Kidney (tissue), 22 donors: Measurements from ENCODE around the gene HUS1. TPM values are rescaled to one million over a fixed set of nuclear protein-coding genes. Genes with fewer than 3 reads are reported as not detected.

Experiments used
- DNase-seq, 5 donors: peaks; one replicate each; pipeline ENCODE4 v3.0.0-alpha.2; 2013 to 2020
- FAIRE-seq: peaks from 2 replicates; lab custom pipeline; 2012; peaks lifted over from hg19 to GRCh38; lab: Jason Lieb, UNC
- H3K27ac ChIP-seq, 2 donors: one replicate each; pipeline ENCODE4 v1.7.0; 2013; ENCODE audit warnings: low read depth in 2 of 2, low read length in 2 of 2, inconsistent platforms in 1 of 2
- H3K27me3 ChIP-seq: one replicate; pipeline ENCODE4 v1.7.1; 2013; ENCODE audit warnings: low read length, inconsistent platforms; ENCODE audit not compliant: control insufficient read depth, insufficient read depth
- H3K36me3 ChIP-seq, 3 donors: one replicate each; pipeline versions ENCODE4 v1.7.0 to v1.7.1; 2013; ENCODE audit warnings: low read length in 3 of 3, control low read depth in 1 of 3, inconsistent platforms in 1 of 3; ENCODE audit not compliant: insufficient read depth in 3 of 3, control insufficient read depth in 2 of 3
- H3K4me1 ChIP-seq, 3 donors: one replicate each; pipeline versions ENCODE4 v1.7.0 to v1.7.1; 2013; ENCODE audit warnings: low read length in 3 of 3, inconsistent platforms in 1 of 3, low read depth in 1 of 3; ENCODE audit not compliant: control insufficient read depth in 2 of 3, insufficient read depth in 2 of 3
- H3K4me3 ChIP-seq, 3 donors: one replicate each; pipeline versions ENCODE4 v1.7.0 to v1.8.1; 2013; ENCODE audit warnings: low read length in 3 of 3, control low read depth in 1 of 3, inconsistent platforms in 1 of 3
- H3K9ac ChIP-seq, 3 donors: one replicate each; pipeline versions ENCODE4 v1.7.0 to v1.7.1; 2013; ENCODE audit warnings: low read length in 3 of 3, control low read depth in 1 of 3, inconsistent platforms in 1 of 3
- H3K9me3 ChIP-seq, 3 donors: one replicate each; pipeline versions ENCODE4 v1.7.0 to v1.7.1; 2013; ENCODE audit warnings: low read length in 3 of 3, control low read depth in 1 of 3, inconsistent platforms in 1 of 3; ENCODE audit not compliant: control insufficient read depth in 2 of 3, insufficient read depth in 1 of 3
- CTCF ChIP-seq: IDR thresholded peaks from 3 replicates; pipeline ENCODE4 v1.5.1; 2012; ENCODE audit warnings: mild to moderate bottlenecking, moderate library complexity, borderline replicate concordance; ENCODE audit not compliant: insufficient read depth; ENCODE audit errors: extremely low read depth
- intact Hi-C: fragments of 100-400 bp; cut with DNase I; formaldehyde crosslinking; loops from one replicate; pipeline ENCODE4 v1.11.1; 2022
- long read RNA-seq, 10 donors: library from polyadenylated mRNA in 1 of 10; unstranded in 1 of 10; transcript quantifications; one replicate each; pipeline ENCODE4 v2.0.0 and lab custom pipeline, GENCODE V29; 2021 to 2026
- polyA plus RNA-seq: library from polyadenylated mRNA; stranded (reverse); fragments of 350-450 nt; fragmentation: Illumina TruSeq; extraction: RNeasy Lipid Tissue Mini Kit (QIAGEN cat#74804); gene quantifications from one replicate; pipeline ENCODE4 v1.2.3, GENCODE V29; 2014; ENCODE audit warnings: low read depth, low replicate concordance; ENCODE audit not compliant: insufficient read depth
- total RNA-seq: library from RNA; stranded (reverse); fragmentation: NEBNext Ultra II Directional; extraction: Animal tissue kit (Norgen Biotek cat#: 25700); gene quantifications from one replicate; pipeline ENCODE4 v1.2.1, GENCODE V29; 2021
- donor health status: control.
- donor health status: control.
- donor health status: control.
- donor health status: control.
- donor health status: control.
- donor health status: DM: yes; HTN: yes; CAD: no.
- donor health status: Normal renal cell carcinoma (clear cell type).

The HUS1 gene
- 29.5 TPM for total RNA-seq
- 13.4 TPM for polyA plus RNA-seq
- long read RNA-seq, donor 1, result 0 reads
- long read RNA-seq, donor 2, partial matches to known transcripts, result 0 of 2 reads
- long read RNA-seq, donor 2, other reads (novel, unspliced or antisense), result 0 of 2 reads
- long read RNA-seq, donor 3, partial matches to known transcripts, result 0 of 5 reads
- long read RNA-seq, donor 3, other reads (novel, unspliced or antisense), result 0 of 5 reads
- long read RNA-seq, donor 4, partial matches to known transcripts, result 0 of 4 reads
- long read RNA-seq, donor 4, other reads (novel, unspliced or antisense), result 0 of 4 reads
- long read RNA-seq, donor 5, result 0 reads
- long read RNA-seq, donor 6, partial matches to known transcripts, result 0 of 3 reads
- long read RNA-seq, donor 6, other reads (novel, unspliced or antisense), result 0 of 3 reads
- long read RNA-seq, donor 7, partial matches to known transcripts, result 0 of 7 reads
- long read RNA-seq, donor 7, other reads (novel, unspliced or antisense), result 4 of 7 reads
- long read RNA-seq, donor 8, partial matches to known transcripts, result 0 of 3 reads
- long read RNA-seq, donor 8, other reads (novel, unspliced or antisense), result 0 of 3 reads
- long read RNA-seq, donor 9, partial matches to known transcripts, result 0 of 2 reads
- long read RNA-seq, donor 9, other reads (novel, unspliced or antisense), result 0 of 2 reads
- long read RNA-seq, donor 10, partial matches to known transcripts, result 0 of 2 reads
- long read RNA-seq, donor 10, other reads (novel, unspliced or antisense), result 0 of 2 reads

- DNase-seq (peak; percentile 88 to 97 (median 94)), FAIRE-seq (no peak)
- peaks cover 5 to 8% (median 6%) of the 10 kb centered on the region in 3 donors for H3K4me1 ChIP-seq
- TF ChIP-seq CTCF, result no peak
- intact Hi-C loops, result no loop called here
- H3K27me3 ChIP-seq, result no peaks in the 10 kb centered on the region
- no peaks in the 10 kb centered on the region for H3K9me3 ChIP-seq
- peak within 1 kb of the TSS; percentile 88 to 92 (median 92) for H3K4me3 ChIP-seq
- H3K27ac ChIP-seq, result peak within 1 kb of the TSS; percentile 89 to 95
- H3K9ac ChIP-seq, result peak within 1 kb of the TSS; percentile 61 to 79 (median 69)
- H3K36me3 ChIP-seq, result peaks cover 10 to 23% (median 15%) of the 10 kb centered on the region in 3 donors
Observed at GRCh38 chr7:47979145-47979831, at the start of gene HUS1. HUS1 (minus strand) TSS chr7:47979615; CDS start chr7:47979519, 96 bp downstream.

- H3K36me3 ChIP-seq, result no peaks in the 10 kb centered on the region
- no peaks in the 10 kb centered on the region for H3K9me3 ChIP-seq
- TF ChIP-seq CTCF, result no peak
- no peaks in the 10 kb centered on the region for H3K4me1 ChIP-seq
- no peak within 1 kb of the TSS for H3K27ac ChIP-seq
- no peak within 1 kb of the TSS for H3K9ac ChIP-seq
- no peak within 1 kb of the TSS for H3K4me3 ChIP-seq
- no peak for FAIRE-seq
- intact Hi-C loops, result no loop called here
- DNase-seq, result no peak
- H3K27me3 ChIP-seq, result peaks cover 2% of the 10 kb centered on the region
Observed at GRCh38 chr7:48028938-48029337, 49.5 kb upstream of the HUS1 start, which contains the start of gene SUN3. SUN3 (minus strand) TSS chr7:48029107; CDS start chr7:48028938, 169 bp downstream.

GRCh38 chr7:48025624-48026023, 46.2 kb upstream of the HUS1 start:
- Histone ChIP-seq H3K27ac (no peak overlapping the region), H3K27me3 (no peaks in the 10 kb centered on the region), H3K4me1 (no peaks in the 10 kb centered on the region), H3K36me3 (no peaks in the 10 kb centered on the region), H3K4me3 (no peak overlapping the region), H3K9ac (no peak overlapping the region), H3K9me3 (no peaks in the 10 kb centered on the region)
- FAIRE-seq, result no peak
- intact Hi-C loops, result no loop called here
- no peak for TF ChIP-seq CTCF
- no peak for DNase-seq
